SK-N-SH (cell line): ENCODE measurements around the gene BFSP2.

Experiments
- EZH2phosphoT487 ChIP-seq: fragments of 200-600 bp; sonication (generic); IDR thresholded peaks from 2 replicates; pipeline ENCODE4 v1.6.1; 2017; ENCODE audit warnings: low read depth, mixed run types, mild to moderate bottlenecking, antibody characterized with exemption, moderate library complexity, borderline replicate concordance
- FOXJ3 ChIP-seq: sonication (generic); formaldehyde crosslinking; IDR thresholded peaks from 2 replicates; pipeline ENCODE4 v1.5.1; 2020; ENCODE audit warnings: mild to moderate bottlenecking, missing genetic modification reagents
- GATA2 ChIP-seq: sonication (generic); formaldehyde crosslinking; IDR thresholded peaks from 2 replicates; pipeline ENCODE4 v1.5.0; 2020; ENCODE audit warnings: mild to moderate bottlenecking, missing genetic modification reagents
- POLR2AphosphoS5 ChIP-seq: IDR thresholded peaks from 2 replicates; pipeline ENCODE4 v1.6.1; 2012; ENCODE audit warnings: low read depth, low read length
- RAD21 ChIP-seq: IDR thresholded peaks from 2 replicates; pipeline ENCODE4 v1.6.1; 2012; ENCODE audit warnings: mild to moderate bottlenecking, low read length
- SMC3 ChIP-seq: IDR thresholded peaks from 2 replicates; pipeline ENCODE4 v1.6.1; 2012; ENCODE audit warnings: low read depth, low read length, improper control_type of control experiment
- TAF1 ChIP-seq: IDR thresholded peaks from 2 replicates; pipeline ENCODE4 v1.6.1; 2012; ENCODE audit warnings: low read depth, mild to moderate bottlenecking, low read length, moderate library complexity, borderline replicate concordance
- TEAD4 ChIP-seq: IDR thresholded peaks from 2 replicates; pipeline ENCODE4 v1.4.0; 2012; ENCODE audit warnings: mild to moderate bottlenecking, borderline replicate concordance; ENCODE audit not compliant: insufficient read depth
- TF ChIP-seq, protein P1 (sequence below): fragments of 200-600 bp; sonication (generic); IDR thresholded peaks from 2 replicates; pipeline ENCODE4 v1.6.1; 2017; ENCODE audit warnings: antibody characterized with exemption, mild to moderate bottlenecking, moderate library complexity
- TF ChIP-seq, protein P2 (sequence below): IDR thresholded peaks from 2 replicates; pipeline ENCODE4 v1.4.0; 2012; ENCODE audit warnings: low read depth, borderline replicate concordance

DNA sequence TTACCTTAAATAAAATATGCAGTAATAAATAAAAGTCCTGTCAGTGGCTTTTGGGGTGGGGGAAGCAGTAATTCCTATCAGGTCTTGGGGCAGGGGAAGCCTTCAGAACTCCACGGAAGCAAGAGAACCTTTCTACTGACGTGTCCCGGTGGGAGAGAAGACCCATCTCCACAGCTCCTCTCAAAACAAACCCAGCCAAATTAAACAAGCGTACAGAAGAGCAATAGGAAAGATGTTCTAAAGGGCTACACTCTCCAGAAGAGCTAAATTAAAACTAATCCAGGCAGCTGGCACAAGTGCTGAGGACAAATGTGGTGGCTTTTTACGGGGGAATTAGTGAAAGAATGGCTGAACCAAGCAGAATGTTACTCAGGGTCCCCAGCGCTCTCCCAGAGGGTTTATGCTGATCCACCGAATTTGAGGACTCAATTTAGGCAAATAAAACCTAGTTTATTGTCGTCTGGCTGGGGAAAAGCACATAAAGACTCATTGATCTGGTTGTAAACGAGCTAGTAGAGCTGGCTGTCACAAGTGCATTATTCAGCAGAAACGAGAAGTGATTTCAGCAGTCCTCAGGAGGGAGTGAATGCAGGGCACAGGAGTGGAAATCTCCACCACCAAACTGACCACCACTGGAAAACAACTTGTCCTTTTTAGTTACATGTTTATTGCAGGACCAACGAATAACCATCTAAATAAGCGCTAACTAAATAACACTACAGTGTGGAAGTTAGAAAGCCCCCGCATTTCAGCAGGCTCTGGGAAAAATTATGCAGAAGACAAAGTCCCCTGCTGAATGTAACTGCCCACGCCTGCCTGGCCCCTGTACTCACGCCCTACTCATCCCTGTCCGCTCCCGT lies 13.5 kb downstream of the BFSP2 start:
- TF ChIP-seq TAF1 (no peak), POLR2AphosphoS5 (no peak), RAD21 (no peak), TEAD4 (no peak), GATA2 (CRISPR knock-in tag) (no peak), EZH2phosphoT487 (no peak), FOXJ3 (CRISPR knock-in tag) (no peak), SMC3 (no peak)
- TF ChIP-seq, protein P1, sequence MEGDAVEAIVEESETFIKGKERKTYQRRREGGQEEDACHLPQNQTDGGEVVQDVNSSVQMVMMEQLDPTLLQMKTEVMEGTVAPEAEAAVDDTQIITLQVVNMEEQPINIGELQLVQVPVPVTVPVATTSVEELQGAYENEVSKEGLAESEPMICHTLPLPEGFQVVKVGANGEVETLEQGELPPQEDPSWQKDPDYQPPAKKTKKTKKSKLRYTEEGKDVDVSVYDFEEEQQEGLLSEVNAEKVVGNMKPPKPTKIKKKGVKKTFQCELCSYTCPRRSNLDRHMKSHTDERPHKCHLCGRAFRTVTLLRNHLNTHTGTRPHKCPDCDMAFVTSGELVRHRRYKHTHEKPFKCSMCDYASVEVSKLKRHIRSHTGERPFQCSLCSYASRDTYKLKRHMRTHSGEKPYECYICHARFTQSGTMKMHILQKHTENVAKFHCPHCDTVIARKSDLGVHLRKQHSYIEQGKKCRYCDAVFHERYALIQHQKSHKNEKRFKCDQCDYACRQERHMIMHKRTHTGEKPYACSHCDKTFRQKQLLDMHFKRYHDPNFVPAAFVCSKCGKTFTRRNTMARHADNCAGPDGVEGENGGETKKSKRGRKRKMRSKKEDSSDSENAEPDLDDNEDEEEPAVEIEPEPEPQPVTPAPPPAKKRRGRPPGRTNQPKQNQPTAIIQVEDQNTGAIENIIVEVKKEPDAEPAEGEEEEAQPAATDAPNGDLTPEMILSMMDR = no peak
- TF ChIP-seq, protein P2, sequence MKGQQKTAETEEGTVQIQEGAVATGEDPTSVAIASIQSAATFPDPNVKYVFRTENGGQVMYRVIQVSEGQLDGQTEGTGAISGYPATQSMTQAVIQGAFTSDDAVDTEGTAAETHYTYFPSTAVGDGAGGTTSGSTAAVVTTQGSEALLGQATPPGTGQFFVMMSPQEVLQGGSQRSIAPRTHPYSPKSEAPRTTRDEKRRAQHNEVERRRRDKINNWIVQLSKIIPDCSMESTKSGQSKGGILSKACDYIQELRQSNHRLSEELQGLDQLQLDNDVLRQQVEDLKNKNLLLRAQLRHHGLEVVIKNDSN = no peak
